ENCODE measurements around the gene RAB7A.
"Not testable (repeated sequence)": the region's sequence is repeated elsewhere in the genome, so short reads cannot be mapped to it uniquely, and the experiment has no call there.

GRCh38 chr3:128830762-128831161 lies 104.8 kb downstream of the RAB7A start:
- TF ChIP-seq CTCF, POLR2A (IDR thresholded peaks at IDR 0.05): not testable (repeated sequence)
